ENCODE results near the gene KASH5. TPM values are rescaled to one million over a fixed set of nuclear protein-coding genes. Genes with fewer than 3 reads are reported as not detected.

Gene KASH5
- total RNA-seq, 4 donors from 2014 or later: not detected

GRCh38 chr19:49340865-49341718 lies 47.0 kb upstream of the KASH5 start:
- WGBS: 94% methylated on average over 10 of the region's 11 CpGs

GRCh38 chr19:49342291-49342721 lies 45.7 kb upstream of the KASH5 start:
- H3K27ac ChIP-seq: no peak overlapping the region
- WGBS: 95% methylated on average over 11 of the region's 11 CpGs
- DNase-seq (ENCODE audit: low spot score in 2 of 2): no peak
- TF ChIP-seq POLR2A (IDR thresholded peaks at IDR 0.05): no peak
- no peak for TF ChIP-seq CTCF (IDR thresholded peaks at IDR 0.05)
- no peak for TF ChIP-seq EP300 (IDR thresholded peaks at IDR 0.05)
- no peak for TF ChIP-seq POLR2AphosphoS5 (IDR thresholded peaks at IDR 0.05)
- H3K36me3 ChIP-seq: peaks cover 60% of the 10 kb centered on the region
- peaks cover 30% of the 10 kb centered on the region for H3K4me1 ChIP-seq
- no peaks in the 10 kb centered on the region for H3K27me3 ChIP-seq
- H3K4me3 ChIP-seq: no peak overlapping the region
- no peaks in the 10 kb centered on the region for H3K9me3 ChIP-seq

More at GRCh38 chr19:49340865-49341718, 47.0 kb upstream of the KASH5 start:
- H3K4me3 ChIP-seq: no peak overlapping the region
- no peaks in the 10 kb centered on the region for H3K9me3 ChIP-seq
- TF ChIP-seq POLR2A (IDR thresholded peaks at IDR 0.05) (no peak), EP300 (IDR thresholded peaks at IDR 0.05) (no peak), POLR2AphosphoS5 (IDR thresholded peaks at IDR 0.05) (no peak), CTCF (IDR thresholded peaks at IDR 0.05) (no peak)
- peaks cover 30% of the 10 kb centered on the region for H3K4me1 ChIP-seq
- no peaks in the 10 kb centered on the region for H3K27me3 ChIP-seq
- peaks cover 48% of the 10 kb centered on the region for H3K36me3 ChIP-seq
- peak in 1 of 2 donors; percentile 63 for DNase-seq (ENCODE audit: low spot score in 2 of 2)
- H3K27ac ChIP-seq: peak overlapping the region; percentile 15

GRCh38 chr19:49343123-49343522 lies 44.9 kb upstream of the KASH5 start:
- Histone ChIP-seq H3K27me3 (no peaks in the 10 kb centered on the region), H3K36me3 (peaks cover 63% of the 10 kb centered on the region), H3K27ac (no peak overlapping the region), H3K9me3 (no peaks in the 10 kb centered on the region), H3K4me3 (no peak overlapping the region), H3K4me1 (peaks cover 27% of the 10 kb centered on the region)
- WGBS: 92% methylated on average over 7 of the region's 7 CpGs
- peak in 1 of 2 donors; percentile 27 for DNase-seq (ENCODE audit: low spot score in 2 of 2)
- TF ChIP-seq POLR2AphosphoS5 (IDR thresholded peaks at IDR 0.05): no peak
- no peak for TF ChIP-seq EP300 (IDR thresholded peaks at IDR 0.05)
- no peak for TF ChIP-seq POLR2A (IDR thresholded peaks at IDR 0.05)
- no peak for TF ChIP-seq CTCF (IDR thresholded peaks at IDR 0.05)

GRCh38 chr19:49344505-49345423 lies 43.3 kb upstream of the KASH5 start:
- Histone ChIP-seq H3K27ac (no peak overlapping the region), H3K4me3 (no peak overlapping the region), H3K36me3 (peaks cover 73% of the 10 kb centered on the region), H3K27me3 (no peaks in the 10 kb centered on the region), H3K4me1 (peaks cover 12% of the 10 kb centered on the region), H3K9me3 (no peaks in the 10 kb centered on the region)
- no peak for DNase-seq (ENCODE audit: low spot score in 2 of 2)
- WGBS: 89% methylated on average over 10 of the region's 11 CpGs
- TF ChIP-seq CTCF (IDR thresholded peaks at IDR 0.05) (no peak), POLR2A (IDR thresholded peaks at IDR 0.05) (no peak), EP300 (IDR thresholded peaks at IDR 0.05) (no peak), POLR2AphosphoS5 (IDR thresholded peaks at IDR 0.05) (no peak)
